Right kidney (tissue), 1 donor: ENCODE data around the gene PMFBP1.

Experiments used
- DNase-seq: peaks from one replicate; pipeline ENCODE4 v3.0.0-alpha.2; 2016

Gene PMFBP1

GRCh38 chr16:72188541-72188940 is 16.6 kb upstream of the PMFBP1 start:
- DNase-seq: no peak

GRCh38 chr16:72187551-72187950 is 15.6 kb upstream of the PMFBP1 start:
- no peak for DNase-seq

- DNase-seq: no peak
These were observed 11.0 kb upstream of the PMFBP1 start for GRCh38 chr16:72182976-72183375.

- no peak for DNase-seq
These were observed 7.4 kb upstream of the PMFBP1 start for GRCh38 chr16:72179204-72179970.

GRCh38 chr16:72174726-72175125 is 2.8 kb upstream of the PMFBP1 start:
- no peak for DNase-seq

- no peak for DNase-seq
These were observed 2.0 kb upstream of the PMFBP1 start for GRCh38 chr16:72173997-72174396.

GRCh38 chr16:72171236-72171635 is 719 bp downstream of the PMFBP1 start:
- no peak for DNase-seq

GRCh38 chr16:72169708-72170107 is 2.2 kb downstream of the PMFBP1 start:
- DNase-seq: no peak

GRCh38 chr16:72168365-72168764 is 3.6 kb downstream of the PMFBP1 start:
- no peak for DNase-seq

GRCh38 chr16:72166954-72167561 is 4.9 kb downstream of the PMFBP1 start:
- no peak for DNase-seq

GRCh38 chr16:72166151-72166550 is 5.8 kb downstream of the PMFBP1 start:
- DNase-seq: no peak

- DNase-seq: no peak
These were observed 7.3 kb downstream of the PMFBP1 start for GRCh38 chr16:72164691-72165090.

- DNase-seq: no peak
These were observed 9.8 kb downstream of the PMFBP1 start for GRCh38 chr16:72162105-72162692.

GRCh38 chr16:72159801-72160200 is 12.2 kb downstream of the PMFBP1 start:
- no peak for DNase-seq

GRCh38 chr16:72159386-72159785 is 12.6 kb downstream of the PMFBP1 start:
- DNase-seq: no peak

- no peak for DNase-seq
These were observed 22.1 kb downstream of the PMFBP1 start for GRCh38 chr16:72149676-72150464.

- no peak for DNase-seq
These were observed 29.5 kb downstream of the PMFBP1 start for GRCh38 chr16:72142476-72142875.

- no peak for DNase-seq
These were observed 32.0 kb downstream of the PMFBP1 start for GRCh38 chr16:72139908-72140307.

- DNase-seq: no peak
These were observed 33.8 kb downstream of the PMFBP1 start for GRCh38 chr16:72138064-72138572.

GRCh38 chr16:72137380-72138063 is 34.4 kb downstream of the PMFBP1 start:
- DNase-seq: no peak

- DNase-seq: no peak
These were observed 37.4 kb downstream of the PMFBP1 start for GRCh38 chr16:72134507-72134906.

- DNase-seq: no peak
These were observed 39.2 kb downstream of the PMFBP1 start for GRCh38 chr16:72132726-72133125.
